Ramos (cell line): ENCODE results near the gene NTPCR.
"Not testable (repeated sequence)": the region's sequence is repeated elsewhere in the genome, so short reads cannot be mapped to it uniquely, and the experiment has no call there.

ENCODE experiments used
- in situ Hi-C: fragments of 300-500 bp; cut with MboI; formaldehyde crosslinking; loops from one replicate; pipeline ENCODE4 v1.14.3; 2022; ENCODE audit warnings: low sequenced_read_pairs; ENCODE audit not compliant: unreplicated experiment

Gene NTPCR

GRCh38 chr1:232925421-232926220, 24.8 kb upstream of the NTPCR start:
- in situ Hi-C loops: no loop called here

DNA sequence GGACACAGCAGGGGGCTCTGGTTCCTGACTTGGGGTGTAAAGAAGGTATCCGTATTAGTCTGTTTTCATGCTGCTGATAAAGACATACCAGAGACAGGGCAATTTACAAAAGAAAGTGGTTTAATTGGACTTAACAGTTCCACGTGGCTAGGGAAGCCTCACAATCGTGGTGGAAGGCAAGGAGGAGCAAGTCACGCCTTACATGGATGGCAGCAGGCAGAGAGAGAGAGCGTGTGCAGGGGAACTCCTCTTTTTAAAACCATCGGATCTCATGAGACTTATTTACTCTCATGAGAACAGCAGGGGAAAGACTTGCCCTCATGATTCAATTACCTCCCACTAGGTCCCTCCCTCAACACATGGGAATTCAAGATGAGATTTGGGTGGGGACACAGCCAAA, 23.2 kb upstream of the NTPCR start:
- in situ Hi-C loops: not testable (repeated sequence)

GRCh38 chr1:232927830-232928505, 22.4 kb upstream of the NTPCR start:
- in situ Hi-C loops: no loop called here

- in situ Hi-C loops: no loop called here
Observed at GRCh38 chr1:232932486-232933425, 17.7 kb upstream of the NTPCR start.

DNA sequence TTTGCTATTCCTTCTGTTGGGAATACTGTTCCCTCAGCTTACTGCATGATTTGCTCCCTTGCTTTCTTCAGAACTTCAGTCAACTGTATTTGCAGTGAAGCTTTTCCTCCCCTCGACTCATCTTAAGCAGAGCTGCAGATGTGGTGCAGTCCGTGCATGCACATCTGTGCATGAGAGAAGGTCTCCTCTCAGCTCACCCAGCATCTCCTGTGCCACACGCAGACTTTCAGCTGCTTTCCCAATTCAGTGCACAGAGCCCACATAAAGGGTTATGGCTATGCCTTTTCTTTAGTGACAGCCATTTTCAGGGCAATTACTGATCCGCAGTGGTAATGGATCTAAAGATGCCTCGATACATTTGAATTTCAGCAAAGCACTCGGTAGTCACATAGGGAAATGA, 13.5 kb upstream of the NTPCR start:
- in situ Hi-C loops: no loop called here

DNA sequence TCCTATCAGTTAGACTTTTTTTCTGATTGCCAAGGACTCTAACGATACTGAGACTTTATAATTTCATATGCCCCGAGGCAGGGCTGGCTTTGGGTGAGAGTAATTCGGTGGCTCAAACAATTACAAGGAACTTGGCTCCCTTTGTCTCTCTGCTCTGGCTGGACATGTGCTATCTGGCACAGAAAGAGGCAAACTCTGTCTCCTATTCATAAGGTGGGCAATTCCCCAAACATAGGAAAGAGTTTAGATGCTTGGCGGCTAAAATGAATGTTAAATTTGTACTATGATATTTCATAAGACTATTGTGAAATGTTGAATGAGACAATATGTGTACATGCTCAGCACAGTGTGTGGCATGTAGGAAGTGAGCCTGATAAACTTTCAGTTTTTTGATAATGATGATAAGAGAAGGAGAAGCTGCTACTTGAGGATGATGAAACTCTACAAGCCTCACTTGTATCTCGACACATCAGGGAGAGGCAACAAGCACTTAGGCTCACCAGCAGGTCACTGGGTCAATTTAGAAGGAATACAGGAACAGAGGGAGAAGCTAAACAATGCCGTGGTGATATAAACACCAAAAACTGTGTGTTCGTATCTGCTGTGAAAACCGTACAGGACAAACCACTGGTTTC, 12.6 kb upstream of the NTPCR start:
- in situ Hi-C loops: no loop called here

DNA sequence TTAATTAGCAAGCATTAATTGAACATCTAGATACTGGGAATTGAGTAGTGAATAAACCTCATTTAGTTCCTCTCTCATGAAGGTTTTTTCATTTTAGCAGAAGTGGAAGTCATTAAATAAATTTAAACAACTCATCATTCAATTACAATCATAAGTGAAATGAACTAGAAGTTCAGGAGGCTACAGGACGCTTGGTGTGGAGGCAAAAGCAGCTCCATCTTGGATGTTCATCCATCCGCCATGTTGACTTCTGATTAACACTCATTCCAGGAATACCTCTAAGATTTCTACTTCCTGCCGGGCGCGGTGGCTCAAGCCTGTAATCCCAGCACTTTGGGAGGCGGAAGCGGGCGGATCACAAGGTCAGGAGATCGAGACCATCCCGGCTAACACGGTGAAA, 11.5 kb upstream of the NTPCR start:
- in situ Hi-C loops: no loop called here

DNA sequence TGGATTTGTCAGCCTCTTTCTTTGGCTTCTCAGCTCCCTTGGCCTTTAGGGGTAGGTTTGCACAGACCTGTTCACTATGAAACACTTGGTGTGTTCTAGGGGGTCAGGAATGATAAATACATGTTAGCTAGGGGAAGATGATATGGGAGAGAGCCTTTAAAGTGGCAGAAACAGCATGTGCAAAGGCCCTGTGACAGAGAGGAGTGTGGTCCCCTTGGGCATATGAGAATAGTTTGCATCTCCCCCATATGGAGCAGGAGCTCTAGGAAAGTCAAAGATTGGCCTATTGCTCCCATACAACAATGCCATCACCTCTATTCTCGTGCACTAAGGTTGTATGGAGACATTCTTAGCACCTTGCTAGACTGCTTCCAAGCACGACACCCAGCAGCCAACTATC, 10.7 kb upstream of the NTPCR start:
- in situ Hi-C loops: no loop called here

GRCh38 chr1:232940262-232940661, 10.1 kb upstream of the NTPCR start:
- in situ Hi-C loops: no loop called here

- in situ Hi-C loops: no loop called here
Observed at GRCh38 chr1:232942413-232943294, 7.8 kb upstream of the NTPCR start.

DNA sequence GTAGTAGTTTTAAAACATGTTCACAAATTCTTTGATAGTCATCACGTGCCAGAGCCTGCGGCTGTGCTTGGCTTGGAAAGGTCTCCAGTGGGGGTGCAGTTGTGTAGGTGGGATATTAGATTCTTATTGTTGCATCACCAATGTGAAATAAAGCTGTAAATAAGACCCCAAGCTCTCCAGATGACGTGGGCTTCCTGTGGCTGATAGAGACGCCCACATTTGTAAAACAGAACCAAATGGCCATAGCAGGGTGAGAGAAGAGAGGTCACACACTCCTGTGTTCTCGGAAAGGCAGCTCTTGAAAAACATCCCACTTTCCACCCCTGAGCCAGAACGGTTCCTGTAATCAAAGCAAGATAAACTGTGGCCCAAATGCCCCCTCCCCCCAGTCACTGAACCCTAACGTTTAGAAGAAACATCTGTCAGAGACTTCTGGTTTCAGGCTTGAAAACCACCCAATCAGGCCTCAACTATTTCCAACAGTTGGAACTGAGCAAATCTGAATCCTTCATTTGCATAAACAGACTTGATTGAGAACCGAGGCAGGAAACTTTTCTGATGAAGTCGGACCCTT, 6.6 kb upstream of the NTPCR start:
- in situ Hi-C loops: no loop called here

DNA sequence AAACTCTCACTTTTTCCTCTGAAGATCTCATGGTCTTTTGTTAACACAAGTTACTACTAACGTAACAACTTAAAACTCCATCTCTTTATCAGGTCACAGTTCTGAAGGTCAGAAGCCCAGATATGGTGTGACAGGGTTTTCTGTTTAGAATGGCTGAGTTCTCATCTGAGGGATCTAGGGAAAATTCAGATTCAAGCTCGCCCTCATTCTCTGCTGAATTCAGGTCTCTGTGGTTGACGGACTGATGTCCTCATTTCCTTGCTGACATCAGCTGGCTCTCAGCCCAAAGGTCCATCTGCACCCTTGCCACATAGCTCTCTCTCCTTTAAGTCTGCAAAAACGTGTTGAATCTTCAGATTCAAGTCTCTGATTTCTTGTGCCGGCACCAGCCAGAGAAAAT, 6.1 kb upstream of the NTPCR start:
- in situ Hi-C loops: no loop called here

DNA sequence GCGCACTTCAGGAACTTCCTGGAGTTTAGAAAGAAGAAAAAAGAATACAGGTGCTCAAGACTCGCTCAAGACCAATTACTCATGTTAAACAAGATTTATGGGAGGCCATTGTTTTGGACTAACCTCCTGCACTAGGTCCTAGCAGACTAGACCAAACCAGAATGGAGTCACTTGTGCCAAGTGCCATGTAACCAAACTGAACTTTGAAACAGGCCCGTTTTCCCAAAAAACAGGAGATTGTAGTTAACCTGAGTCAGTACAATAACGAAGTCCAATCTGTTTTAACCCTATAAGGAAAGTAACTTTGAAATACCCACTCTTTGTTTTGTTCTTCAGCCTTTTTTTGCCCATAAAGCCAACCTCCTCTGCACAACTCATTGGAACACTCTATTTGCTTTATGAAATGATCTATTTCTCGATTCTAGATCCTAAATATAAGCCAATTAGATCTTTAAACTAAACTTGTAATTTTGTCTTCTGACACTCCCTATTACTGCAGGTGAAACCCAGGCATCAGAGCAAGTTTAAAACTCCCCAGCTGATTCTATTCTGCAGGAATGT, 695 bp upstream of the NTPCR start:
- in situ Hi-C loops: no loop called here

DNA sequence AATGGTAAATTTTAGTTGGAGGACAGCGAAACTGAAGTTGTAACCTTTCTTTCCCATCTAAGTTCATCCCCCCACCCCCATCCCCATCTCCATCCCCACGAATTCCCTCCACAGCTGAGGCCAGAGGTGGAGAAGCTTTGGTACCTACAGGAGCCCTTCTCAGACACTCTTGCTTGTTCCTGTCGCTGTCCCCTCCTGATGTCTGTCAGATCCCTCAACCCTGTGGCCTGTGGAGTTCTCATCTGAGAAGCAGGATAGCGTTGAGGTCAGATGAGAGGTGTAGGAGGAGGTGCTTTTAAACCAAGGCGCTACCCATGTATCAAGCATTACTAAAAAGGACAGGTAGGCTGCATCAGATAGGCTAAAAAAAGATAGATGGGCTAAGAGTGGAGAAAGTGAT, 769 bp downstream of the NTPCR start:
- in situ Hi-C loops: no loop called here

DNA sequence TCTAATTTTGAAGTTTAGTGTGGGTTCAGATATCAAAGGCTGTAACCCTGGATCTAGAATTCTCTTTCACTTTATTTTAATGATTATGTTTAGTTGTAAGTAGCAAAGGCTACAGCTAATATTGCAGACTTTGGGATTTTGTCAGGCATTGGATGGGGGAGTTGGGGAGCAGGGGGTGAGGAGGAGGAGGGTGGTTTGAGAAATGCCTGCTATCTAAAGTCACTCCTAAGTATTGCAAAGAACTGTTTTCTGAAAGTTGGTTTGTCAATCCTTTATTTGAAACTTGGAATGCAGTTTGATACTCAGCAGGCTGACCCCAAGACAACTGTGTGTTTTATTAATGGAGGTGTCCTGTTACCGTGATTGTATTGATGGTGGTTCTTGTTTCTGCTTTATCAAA, 1.2 kb downstream of the NTPCR start:
- in situ Hi-C loops: no loop called here

DNA sequence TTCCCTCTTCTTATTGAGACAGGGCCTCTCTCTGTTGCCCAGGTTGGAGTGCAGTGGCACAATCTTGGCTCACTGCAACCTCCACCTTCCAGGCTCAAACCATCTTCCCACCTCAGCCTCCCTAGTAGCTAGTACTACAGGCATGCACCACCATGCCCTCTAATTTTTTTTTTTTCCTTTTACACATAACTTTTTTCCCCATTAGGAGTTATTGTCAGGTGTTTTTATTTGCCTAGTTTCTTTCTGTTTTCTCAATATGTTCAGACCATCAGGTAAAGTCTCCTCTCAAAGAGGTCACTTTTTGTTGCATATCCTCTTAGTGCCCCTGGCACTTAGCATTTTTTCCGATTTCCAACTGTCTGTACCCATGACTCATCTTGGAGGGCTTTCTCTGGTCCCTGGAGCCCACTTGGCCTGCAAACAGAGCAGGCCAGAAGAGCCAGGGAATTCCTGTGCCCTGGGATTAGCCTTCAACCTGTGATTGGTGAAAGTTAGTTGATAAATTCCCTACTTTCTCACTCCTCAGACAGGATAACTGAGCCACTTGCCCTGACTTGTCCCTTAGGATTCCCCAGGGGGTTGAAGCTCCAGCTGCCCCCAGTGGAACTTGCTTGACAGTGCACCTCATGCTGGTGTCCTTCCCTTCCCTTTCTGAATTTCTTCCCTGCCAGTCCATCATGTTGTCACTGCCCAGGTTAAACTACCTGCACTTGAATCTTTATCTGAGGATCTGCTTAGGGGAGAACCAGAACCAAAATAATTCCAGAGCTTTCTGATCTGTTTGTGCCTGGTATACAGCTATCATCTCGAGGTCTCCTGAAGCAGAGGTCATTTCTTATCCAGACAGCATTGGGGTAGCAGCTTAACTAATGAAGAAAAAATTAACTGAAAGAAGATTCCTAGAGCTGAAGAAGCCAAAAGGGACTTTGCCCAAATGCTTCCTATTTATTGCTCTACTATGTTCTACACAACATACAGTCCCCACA, 2.4 kb downstream of the NTPCR start:
- in situ Hi-C loops: no loop called here

GRCh38 chr1:232954594-232955365, 4.4 kb downstream of the NTPCR start:
- in situ Hi-C loops: no loop called here
